HCT116 (cell line): ENCODE data around the gene CFAP57. TPM values are rescaled to one million over a fixed set of nuclear protein-coding genes. Genes with fewer than 3 reads are reported as not detected.

Experiments
- ATAC-seq: fragments of 200-7000 bp; cut with Tn5 transposase; 2 replicates; pipeline ENCODE4 v1.9.1; 2020; ENCODE audit warnings: mild to moderate bottlenecking, moderate library complexity
- BruUV-seq: library from RNA; stranded (reverse); fragments of 400-500 nt; replicated peaks from 2 replicates; lab custom pipeline; 2021; lab: Mats Ljungman, UMichigan
- CTCF ChIA-PET: fragments of 300-600 bp; sonication (Branson Sonifier 250); formaldehyde crosslinking; loops from one replicate; lab custom pipeline; 2021; ENCODE audit warnings: antibody characterized with exemption; lab: Charles Lee
- POLR2A ChIA-PET: fragments of 300-600, 350-600 bp; sonication (Branson Sonifier 250); formaldehyde crosslinking; loops from one replicate; lab custom pipeline; 2021; ENCODE audit warnings: antibody characterized with exemption; lab: Charles Lee
- RAD21 ChIA-PET, 2 experiments: fragments of 300-600 bp; sonication (Branson Sonifier 250); formaldehyde crosslinking; loops; one replicate each; lab custom pipeline; 2023; ENCODE audit warnings: low total read pairs in 2 of 2; ENCODE audit not compliant: uncharacterized antibody in 2 of 2, unreplicated experiment in 2 of 2, low non-redundant PET in 1 of 2; lab: Charles Lee
- DNase-seq: peaks from one replicate; pipeline ENCODE4 v3.0.0-alpha.2; 2010; ENCODE audit warnings: low read depth, low spot score
- H2AFZ ChIP-seq: fragments of 200-600 bp; shearing (Covaris generic), sonication (generic); 2 replicates; pipeline ENCODE4 v1.6.1; 2017; ENCODE audit warnings: low read depth, mixed run types, mixed read lengths, antibody characterized with exemption, low read length; ENCODE audit not compliant: poor library complexity, severe bottlenecking
- H3K27ac ChIP-seq: 2 replicates; pipeline ENCODE4 v1.5.1; 2012; ENCODE audit warnings: low read depth, low read length
- H3K27me3 ChIP-seq: fragments of 200-600 bp; sonication (generic); 2 replicates; pipeline ENCODE4 v1.6.1; 2016; ENCODE audit warnings: mixed run types, low read length, mixed read lengths; ENCODE audit not compliant: insufficient read depth
- H3K36me3 ChIP-seq, 2 experiments: fragments of 200-500 bp in 1 of 2; fragments of 200-600 bp in 1 of 2; sonication (Bioruptor generic) in 1 of 2; sonication (generic) in 1 of 2; 2 replicates each; pipeline versions ENCODE4 v1.5.1 to v1.6.1; 2014 to 2016; ENCODE audit warnings: low read length in 2 of 2, inconsistent platforms in 1 of 2, mixed read lengths in 1 of 2, mixed run types in 1 of 2; ENCODE audit not compliant: insufficient read depth in 2 of 2, control insufficient read depth in 1 of 2
- H3K4me1 ChIP-seq, 2 experiments: fragments of 200-600 bp in 1 of 2; sonication (generic) in 1 of 2; 2 replicates each; pipeline versions ENCODE4 v1.5.1 to v1.6.1; 2012 to 2017; ENCODE audit warnings: low read length in 2 of 2, inconsistent platforms in 1 of 2, mild to moderate bottlenecking in 1 of 2, mixed read lengths in 1 of 2, mixed run types in 1 of 2, moderate library complexity in 1 of 2; ENCODE audit not compliant: insufficient read depth in 2 of 2, control insufficient read depth in 1 of 2
- H3K4me2 ChIP-seq: fragments of 200-600 bp; sonication (generic); 2 replicates; pipeline ENCODE4 v1.6.1; 2017; ENCODE audit warnings: mixed run types, low read length, mixed read lengths
- H3K4me3 ChIP-seq, 2 experiments: fragments of 200-600 bp in 1 of 2; sonication (generic) in 1 of 2; replicated peaks in 1 of 2; 2 replicates each; pipeline ENCODE4 v1.5.1; 2011 to 2016; ENCODE audit warnings: low read length in 2 of 2, control low read depth in 1 of 2, low read depth in 1 of 2, mild to moderate bottlenecking in 1 of 2, mixed read lengths in 1 of 2, mixed run types in 1 of 2
- H3K79me2 ChIP-seq: fragments of 200-600 bp; sonication (generic); 2 replicates; pipeline ENCODE4 v1.6.1; 2017; ENCODE audit warnings: mild to moderate bottlenecking, mixed run types, low read length, moderate library complexity, mixed read lengths; ENCODE audit not compliant: insufficient read depth
- H3K9ac ChIP-seq: fragments of 200-600 bp; sonication (generic); 2 replicates; pipeline ENCODE4 v1.6.1; 2016; ENCODE audit warnings: low read length, mixed read lengths
- H3K9me2 ChIP-seq: fragments of 200-600 bp; sonication (generic), shearing (Covaris generic); 2 replicates; pipeline ENCODE4 v1.6.1; 2017; ENCODE audit warnings: mixed run types, mild to moderate bottlenecking, moderate library complexity; ENCODE audit not compliant: insufficient read depth
- H3K9me3 ChIP-seq, 2 experiments: fragments of 200-500 bp in 1 of 2; fragments of 200-600 bp in 1 of 2; sonication (Bioruptor generic) in 1 of 2; sonication (generic) in 1 of 2; 2 replicates each; pipeline ENCODE4 v1.6.1; 2014 to 2017; ENCODE audit warnings: low read length in 2 of 2, mixed read lengths in 2 of 2, inconsistent platforms in 1 of 2, low read depth in 1 of 2, mild to moderate bottlenecking in 1 of 2, mixed run types in 1 of 2, moderate library complexity in 1 of 2; ENCODE audit not compliant: control insufficient read depth in 1 of 2, insufficient read depth in 1 of 2
- H4K20me1 ChIP-seq: fragments of 200-600 bp; sonication (generic), shearing (Covaris generic); 2 replicates; pipeline ENCODE4 v1.6.1; 2017; ENCODE audit warnings: mixed run types, mild to moderate bottlenecking, moderate library complexity; ENCODE audit not compliant: insufficient read depth
- ATF3 ChIP-seq: IDR thresholded peaks from 2 replicates; pipeline ENCODE4 v1.6.1; 2012
- CBX3 ChIP-seq: IDR thresholded peaks from 2 replicates; pipeline ENCODE4 v1.6.1; 2012; ENCODE audit warnings: low read depth
- CEBPB ChIP-seq: IDR thresholded peaks from 2 replicates; pipeline ENCODE4 v1.6.1; 2012; ENCODE audit warnings: low read depth
- CTCF ChIP-seq, 3 experiments: fragments of 200-600 bp in 1 of 3; sonication (generic) in 1 of 3; IDR thresholded peaks in 2 of 3; conservative IDR thresholded peaks in 1 of 3; 2 replicates each; pipeline ENCODE4 v1.5.1; 2012 to 2017; ENCODE audit warnings: low read depth in 2 of 3, low read length in 2 of 3, antibody characterized with exemption in 1 of 3, borderline replicate concordance in 1 of 3, control low read depth in 1 of 3, mild to moderate bottlenecking in 1 of 3, mixed read lengths in 1 of 3, mixed run types in 1 of 3, moderate library complexity in 1 of 3; ENCODE audit not compliant: insufficient read depth in 1 of 3
- EGR1 ChIP-seq: IDR thresholded peaks from 2 replicates; pipeline ENCODE4 v1.6.1; 2012; ENCODE audit warnings: low read depth
- EZH2 ChIP-seq: fragments of 200-600 bp; sonication (generic); IDR thresholded peaks from 2 replicates; pipeline ENCODE4 v1.6.1; 2017; ENCODE audit warnings: antibody characterized with exemption, mixed run types
- FOSL1 ChIP-seq: IDR thresholded peaks from 2 replicates; pipeline ENCODE4 v1.6.1; 2012; ENCODE audit warnings: low read depth
- JUND ChIP-seq: IDR thresholded peaks from 2 replicates; pipeline ENCODE4 v1.6.1; 2012
- MAX ChIP-seq: IDR thresholded peaks from 2 replicates; pipeline ENCODE4 v1.6.1; 2012
- POLR2A ChIP-seq: IDR thresholded peaks from 2 replicates; pipeline ENCODE4 v1.7.0; 2011; ENCODE audit warnings: borderline replicate concordance; ENCODE audit not compliant: insufficient read depth, insufficient read length; ENCODE audit errors: extremely low read depth
- POLR2AphosphoS5 ChIP-seq: IDR thresholded peaks from 2 replicates; pipeline ENCODE4 v1.6.1; 2011; ENCODE audit warnings: mild to moderate bottlenecking, low read depth, low read length, moderate library complexity
- RAD21 ChIP-seq: IDR thresholded peaks from 2 replicates; pipeline ENCODE4 v1.6.1; 2012; ENCODE audit warnings: low read depth, mild to moderate bottlenecking
- REST ChIP-seq: IDR thresholded peaks from 2 replicates; pipeline ENCODE4 v1.6.1; 2012; ENCODE audit warnings: low read depth
- SIN3A ChIP-seq: IDR thresholded peaks from 2 replicates; pipeline ENCODE4 v1.6.1; 2012; ENCODE audit warnings: low read depth
- SP1 ChIP-seq: IDR thresholded peaks from 2 replicates; pipeline ENCODE4 v1.6.1; 2012; ENCODE audit warnings: low read depth
- SRF ChIP-seq: IDR thresholded peaks from 2 replicates; pipeline ENCODE4 v1.6.1; 2012; ENCODE audit warnings: low read depth
- TCF7L2 ChIP-seq: IDR thresholded peaks from 2 replicates; pipeline ENCODE4 v1.7.0; 2011; ENCODE audit warnings: borderline replicate concordance, inconsistent platforms; ENCODE audit not compliant: insufficient read depth, insufficient read length; ENCODE audit errors: extremely low read depth
- ZBTB33 ChIP-seq: IDR thresholded peaks from 2 replicates; pipeline ENCODE4 v1.6.1; 2011; ENCODE audit warnings: mild to moderate bottlenecking, low read length, moderate library complexity; ENCODE audit not compliant: insufficient replicate concordance; ENCODE audit errors: extremely low read depth
- ZFX ChIP-seq: fragments of 450-650 bp; IDR thresholded peaks from 2 replicates; pipeline ENCODE4 v1.6.1; 2017
- intact Hi-C: fragments of 100-400 bp; cut with micrococcal nuclease; formaldehyde crosslinking; loops from 2 replicates; pipeline ENCODE4 v1.10.0; 2022
- total RNA-seq: library from RNA; stranded (reverse); gene quantifications from one replicate; pipeline ENCODE4 v1.2.1, GENCODE V29; 2021; ENCODE audit not compliant: unreplicated experiment

Gene CFAP57
- total RNA-seq, 1 experiment from 2014 or later: 0.49 TPM

GRCh38 chr1:43252225-43252624 is 80.1 kb downstream of the CFAP57 start:
- BruUV-seq: no TSS peak
- Histone ChIP-seq H3K4me2 (no peak overlapping the region), H3K9me3 (peaks cover 0 to 8% of the 10 kb centered on the region in 2 experiments; a peak in 2 of 4 replicates), H3K36me3 (no peaks in the 10 kb centered on the region), H3K4me3 (no peak overlapping the region), H3K27ac (no peak overlapping the region), H2AFZ (no peak overlapping the region), H3K9ac (no peak overlapping the region), H3K4me1 (no peaks in the 10 kb centered on the region), H3K9me2 (no peaks in the 10 kb centered on the region), H3K79me2 (no peaks in the 10 kb centered on the region), H3K27me3 (no peaks in the 10 kb centered on the region), H4K20me1 (no peaks in the 10 kb centered on the region)
- RAD21 ChIA-PET: no interaction called here
- POLR2A ChIA-PET: no interaction called here
- no peak for ATAC-seq
- no peak for DNase-seq
- TF ChIP-seq ATF3 (no peak), SIN3A (no peak), EZH2 (no peak), EGR1 (no peak), MAX (no peak), CBX3 (no peak), CTCF (IDR thresholded peaks at IDR 0.05 in 2 of 3, conservative IDR thresholded peaks at IDR 0.05 in 1 of 3; ENCODE audit: borderline replicate concordance in 1 of 3, insufficient read depth in 1 of 3, low read depth in 2 of 3, low read length in 2 of 3) (no peak), CEBPB (no peak), REST (no peak), POLR2AphosphoS5 (no peak), ZFX (no peak), FOSL1 (no peak), SP1 (no peak), JUND (no peak), ZBTB33 (no peak), RAD21 (no peak), TCF7L2 (no peak), SRF (no peak), POLR2A (no peak)
- intact Hi-C loops: no loop called here
- CTCF ChIA-PET: no interaction called here
